Natural killer cell (primary cell): ENCODE data around the gene EIF2AK3. TPM values are rescaled to one million over a fixed set of nuclear protein-coding genes. Genes with fewer than 3 reads are reported as not detected.

Experiments
- ATAC-seq, 3 donors: fragments of 150-1000 bp in 2 of 3; fragments of 200-7000 bp in 1 of 3; cut with Tn5 transposase; 1 replicate in 1 of 3; 2 replicates in 2 of 3; pipeline ENCODE4 v1.10.0; 2021; ENCODE audit warnings: mild to moderate bottlenecking in 2 of 3, moderate library complexity in 2 of 3
- DNase-seq, 2 donors: peaks; one replicate each; pipeline versions ENCODE4 v3.0.0 to v3.0.0-alpha.2; 2013 to 2021; ENCODE audit warnings: mixed read lengths in 1 of 2
- H3K27ac ChIP-seq: one replicate; pipeline ENCODE4 v1.5.1; 2013; ENCODE audit warnings: mild to moderate bottlenecking, low read length
- H3K27me3 ChIP-seq: one replicate; pipeline ENCODE4 v1.6.1; 2013; ENCODE audit warnings: low read length; ENCODE audit not compliant: control insufficient read depth, insufficient read depth
- H3K36me3 ChIP-seq: one replicate; pipeline ENCODE4 v1.6.1; 2013; ENCODE audit warnings: low read length; ENCODE audit not compliant: control insufficient read depth, insufficient read depth
- H3K4me1 ChIP-seq: one replicate; pipeline ENCODE4 v1.6.1; 2013; ENCODE audit warnings: low read length; ENCODE audit not compliant: control insufficient read depth, insufficient read depth
- H3K4me3 ChIP-seq: one replicate; pipeline ENCODE4 v1.5.1; 2013; ENCODE audit warnings: low read length
- H3K9me3 ChIP-seq: one replicate; pipeline ENCODE4 v1.6.1; 2013; ENCODE audit warnings: low read length; ENCODE audit not compliant: control insufficient read depth, insufficient read depth
- H3K27ac Mint-ChIP-seq, 2 donors: one replicate each; pipeline ENCODE4 v1.8.0; 2022; ENCODE audit warnings: mild to moderate bottlenecking in 2 of 2, mixed read lengths in 2 of 2, moderate library complexity in 1 of 2
- H3K27me3 Mint-ChIP-seq, 2 donors: one replicate each; pipeline ENCODE4 v1.8.0; 2022; ENCODE audit warnings: low read depth in 2 of 2, mixed read lengths in 2 of 2
- H3K36me3 Mint-ChIP-seq: one replicate; pipeline ENCODE4 v1.8.0; 2022; ENCODE audit warnings: mixed read lengths
- H3K4me1 Mint-ChIP-seq, 2 donors: one replicate each; pipeline ENCODE4 v1.8.0; 2022; ENCODE audit warnings: mixed read lengths in 2 of 2
- H3K4me3 Mint-ChIP-seq: one replicate; pipeline ENCODE4 v1.8.0; 2022; ENCODE audit warnings: mild to moderate bottlenecking, moderate library complexity, mixed read lengths
- H3K9me3 Mint-ChIP-seq, 2 donors: one replicate each; pipeline ENCODE4 v1.8.0; 2022; ENCODE audit warnings: mixed read lengths in 2 of 2
- WGBS: methylation state at CpG from one replicate; pipeline ENCODE4 v1.1.7; 2013; ENCODE audit warnings: missing lambda C conversion rate; ENCODE audit not compliant: insufficient coverage; 5-methylcytosine and 5-hydroxymethylcytosine counted together
- intact Hi-C: fragments of 100-400 bp; cut with micrococcal nuclease; formaldehyde crosslinking; loops from one replicate; pipeline ENCODE4 v1.14.2; 2022
- total RNA-seq, 4 donors: library from RNA; stranded (reverse); fragments of 120-200 nt in 1 of 4; gene quantifications; one replicate each; pipeline versions ENCODE4 v1.2.3 to v1.2.4, GENCODE V29; 2013 to 2022
- TF ChIP-seq, protein P1 (sequence below): fragments of 200-600 bp; IDR thresholded peaks from one replicate; pipeline ENCODE4 v1.8.0; 2022; ENCODE audit warnings: antibody characterized with exemption

The EIF2AK3 gene
- total RNA-seq, 3 donors from 2014 or later (not counting 1 experiment from before 2014, with no cell fraction given), result 29.9 to 43.7 (median 33.4) TPM

DNA sequence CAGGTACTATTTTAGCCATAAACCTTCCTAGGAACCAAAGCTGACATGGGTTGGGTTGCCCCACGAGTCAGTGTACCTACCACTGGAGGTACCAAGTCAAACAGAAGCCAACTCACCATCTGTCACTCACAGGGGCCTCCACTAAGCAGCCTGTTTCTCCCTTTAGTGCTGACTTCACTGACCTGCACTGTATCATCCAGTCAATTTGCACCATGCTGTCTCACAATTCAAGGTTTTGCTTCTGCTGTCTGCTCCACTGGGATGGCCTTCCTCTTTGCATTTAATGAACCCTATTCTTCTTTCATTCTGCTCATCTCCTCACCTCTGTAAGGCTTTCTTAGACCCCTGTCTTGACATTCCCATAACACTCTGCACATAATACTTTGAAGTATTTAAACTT lies 47.2 kb downstream of the EIF2AK3 start:
- Mint-ChIP-seq H3K27ac (no peak overlapping the region), H3K36me3 (peaks cover 3% of the 10 kb centered on the region), H3K27me3 (no peaks in the 10 kb centered on the region), H3K9me3 (no peaks in the 10 kb centered on the region), H3K4me3 (no peak overlapping the region), H3K4me1 (no peaks in the 10 kb centered on the region)
- TF ChIP-seq, protein P1, sequence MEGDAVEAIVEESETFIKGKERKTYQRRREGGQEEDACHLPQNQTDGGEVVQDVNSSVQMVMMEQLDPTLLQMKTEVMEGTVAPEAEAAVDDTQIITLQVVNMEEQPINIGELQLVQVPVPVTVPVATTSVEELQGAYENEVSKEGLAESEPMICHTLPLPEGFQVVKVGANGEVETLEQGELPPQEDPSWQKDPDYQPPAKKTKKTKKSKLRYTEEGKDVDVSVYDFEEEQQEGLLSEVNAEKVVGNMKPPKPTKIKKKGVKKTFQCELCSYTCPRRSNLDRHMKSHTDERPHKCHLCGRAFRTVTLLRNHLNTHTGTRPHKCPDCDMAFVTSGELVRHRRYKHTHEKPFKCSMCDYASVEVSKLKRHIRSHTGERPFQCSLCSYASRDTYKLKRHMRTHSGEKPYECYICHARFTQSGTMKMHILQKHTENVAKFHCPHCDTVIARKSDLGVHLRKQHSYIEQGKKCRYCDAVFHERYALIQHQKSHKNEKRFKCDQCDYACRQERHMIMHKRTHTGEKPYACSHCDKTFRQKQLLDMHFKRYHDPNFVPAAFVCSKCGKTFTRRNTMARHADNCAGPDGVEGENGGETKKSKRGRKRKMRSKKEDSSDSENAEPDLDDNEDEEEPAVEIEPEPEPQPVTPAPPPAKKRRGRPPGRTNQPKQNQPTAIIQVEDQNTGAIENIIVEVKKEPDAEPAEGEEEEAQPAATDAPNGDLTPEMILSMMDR, result no peak
- peaks cover 69% of the 10 kb centered on the region for H3K36me3 ChIP-seq
- 96% methylated on average over 1 of the region's 1 CpG for WGBS
- ATAC-seq, result no peak
- no peak for DNase-seq
- H3K27ac ChIP-seq, result no peak overlapping the region
- no peaks in the 10 kb centered on the region for H3K27me3 ChIP-seq
- H3K9me3 ChIP-seq, result no peaks in the 10 kb centered on the region
- intact Hi-C loops, result no loop called here
- H3K4me3 ChIP-seq, result no peak overlapping the region
- no peaks in the 10 kb centered on the region for H3K4me1 ChIP-seq

DNA sequence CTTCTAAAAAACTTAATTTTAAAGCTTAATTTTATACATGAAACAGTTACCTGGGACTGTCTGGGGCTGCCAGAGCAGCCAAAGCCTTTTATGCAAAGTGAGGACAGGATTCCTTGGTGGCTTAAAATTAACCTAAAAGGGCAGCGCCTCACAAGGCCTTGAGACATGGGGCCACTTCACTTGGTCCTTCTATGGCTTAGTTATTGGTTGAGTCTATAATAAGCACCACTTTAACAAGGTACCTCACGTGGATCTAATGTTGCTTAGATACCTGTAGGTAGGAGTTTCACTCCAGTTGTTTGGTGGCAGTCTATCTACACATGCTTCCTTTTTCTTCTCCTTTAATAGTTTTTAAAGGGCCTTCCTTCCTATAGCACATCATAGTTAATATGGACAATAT lies 51.6 kb downstream of the EIF2AK3 start:
- 89% methylated on average over 1 of the region's 2 CpGs for WGBS
- no peak overlapping the region for H3K4me3 ChIP-seq
- intact Hi-C loops, result no loop called here

DNA sequence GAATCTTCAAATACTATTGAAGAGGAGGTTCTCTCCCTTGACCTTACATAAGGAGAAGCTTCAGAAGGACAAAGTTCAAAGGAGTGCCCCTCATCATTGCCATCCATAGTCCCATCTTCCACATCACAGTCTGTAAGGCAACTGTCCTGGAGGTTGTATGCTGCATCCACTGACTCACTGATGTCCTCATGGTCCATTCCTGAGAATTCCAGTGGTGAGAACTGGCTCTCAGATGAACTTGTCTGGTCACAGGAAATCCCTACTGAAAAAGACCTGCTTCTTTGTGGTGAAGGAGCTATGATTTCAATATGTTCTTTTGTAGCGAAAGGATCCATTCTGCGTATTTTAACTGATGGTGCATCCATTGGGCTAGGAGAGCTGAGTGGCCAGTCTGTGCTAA lies 52.2 kb downstream of the EIF2AK3 start:
- H3K4me1 ChIP-seq, result no peaks in the 10 kb centered on the region
- 100% methylated on average over 2 of the region's 2 CpGs for WGBS
- no peaks in the 10 kb centered on the region for H3K9me3 ChIP-seq
- DNase-seq (no peak), ATAC-seq (no peak)
- no peaks in the 10 kb centered on the region for H3K27me3 Mint-ChIP-seq
- H3K36me3 Mint-ChIP-seq, result peaks cover 26% of the 10 kb centered on the region
- H3K9me3 Mint-ChIP-seq, result no peaks in the 10 kb centered on the region
- TF ChIP-seq, protein P1, result no peak
- H3K4me3 ChIP-seq, result no peak overlapping the region
- no peaks in the 10 kb centered on the region for H3K27me3 ChIP-seq
- peaks cover 64% of the 10 kb centered on the region for H3K36me3 ChIP-seq
- H3K27ac ChIP-seq, result no peak overlapping the region
- H3K4me1 Mint-ChIP-seq, result peaks cover 4 to 10% of the 10 kb centered on the region in 2 donors
- H3K27ac Mint-ChIP-seq, result peak overlapping the region in 1 of 2 donors; percentile 9
- intact Hi-C loops, result no loop called here
- no peak overlapping the region for H3K4me3 Mint-ChIP-seq

More for the DNA sequence above, 51.6 kb downstream of the EIF2AK3 start:
- Mint-ChIP-seq H3K9me3 (no peaks in the 10 kb centered on the region), H3K4me1 (peaks cover 4 to 10% of the 10 kb centered on the region in 2 donors), H3K27me3 (no peaks in the 10 kb centered on the region), H3K36me3 (peaks cover 20% of the 10 kb centered on the region), H3K27ac (no peak overlapping the region), H3K4me3 (no peak overlapping the region)
- TF ChIP-seq, protein P1, result no peak
- Histone ChIP-seq H3K4me1 (no peaks in the 10 kb centered on the region), H3K9me3 (no peaks in the 10 kb centered on the region), H3K36me3 (peaks cover 61% of the 10 kb centered on the region), H3K27ac (no peak overlapping the region), H3K27me3 (no peaks in the 10 kb centered on the region)
- DNase-seq (no peak), ATAC-seq (no peak)

DNA sequence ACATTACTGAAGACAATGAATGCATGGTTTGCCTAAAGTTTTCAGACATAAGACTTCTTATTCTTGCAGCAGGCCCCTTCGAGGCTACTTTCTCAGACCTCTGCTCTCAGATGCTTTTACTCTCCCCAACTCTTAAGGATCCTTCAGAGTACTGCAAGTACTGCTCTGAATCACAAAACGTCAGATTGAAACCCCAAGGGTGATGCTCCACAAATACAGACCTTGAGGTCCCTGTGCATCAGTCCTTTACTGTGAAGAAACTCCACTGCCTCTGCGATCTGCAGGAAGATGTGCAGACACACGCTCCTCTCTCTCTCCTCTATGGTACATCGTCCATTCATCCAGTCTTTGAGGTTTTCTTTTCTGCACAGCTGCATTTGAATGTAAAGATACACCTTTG lies 52.8 kb downstream of the EIF2AK3 start:
- intact Hi-C loops, result no loop called here

More for the DNA sequence above, 52.8 kb downstream of the EIF2AK3 start:
- Mint-ChIP-seq H3K27ac (peak overlapping the region in 1 of 2 donors; percentile 9), H3K9me3 (no peaks in the 10 kb centered on the region), H3K4me1 (peaks cover 4 to 10% of the 10 kb centered on the region in 2 donors), H3K27me3 (no peaks in the 10 kb centered on the region), H3K4me3 (no peak overlapping the region), H3K36me3 (peaks cover 26% of the 10 kb centered on the region)
- TF ChIP-seq, protein P1, result no peak
- Histone ChIP-seq H3K4me1 (no peaks in the 10 kb centered on the region), H3K36me3 (peaks cover 66% of the 10 kb centered on the region), H3K27ac (no peak overlapping the region), H3K9me3 (no peaks in the 10 kb centered on the region), H3K27me3 (no peaks in the 10 kb centered on the region), H3K4me3 (no peak overlapping the region)
- ATAC-seq, result no peak
- WGBS, result 63% methylated on average over 5 of the region's 5 CpGs
- no peak for DNase-seq
